HEK293T (cell line): ENCODE data around the gene ADGRA3.
A peak's percentile ranks its signal among the peaks of the same experiment; 100 is the strongest.

Experiments used
- CTCF ChIA-PET: fragments of 350-600 bp; formaldehyde crosslinking; extraction: SDS; loops from one replicate; lab custom pipeline; 2021; ENCODE audit warnings: antibody characterized with exemption, inconsistent platforms; lab: Yijun Ruan, JAX
- POLR2A ChIA-PET: fragments of 350-600 bp; formaldehyde crosslinking; extraction: SDS; loops from one replicate; lab custom pipeline; 2020; ENCODE audit warnings: antibody characterized with exemption, inconsistent platforms; lab: Yijun Ruan, JAX
- DNase-seq: peaks from one replicate; pipeline ENCODE4 v3.0.0; 2012; ENCODE audit warnings: mixed read lengths; ENCODE audit errors: extremely low spot score
- ARNT ChIP-seq: fragments of 450-650 bp; IDR thresholded peaks from 2 replicates; pipeline ENCODE4 v1.6.1; 2017; ENCODE audit warnings: mild to moderate bottlenecking
- BHLHE40 ChIP-seq: fragments of 450-650 bp; IDR thresholded peaks from 2 replicates; pipeline ENCODE4 v1.6.1; 2016; ENCODE audit warnings: mild to moderate bottlenecking, moderate library complexity, borderline replicate concordance
- CTBP1 ChIP-seq: fragments of 450-650 bp; IDR thresholded peaks from 2 replicates; pipeline ENCODE4 v1.6.1; 2016; ENCODE audit warnings: borderline replicate concordance
- ELF4 ChIP-seq: fragments of 450-650 bp; IDR thresholded peaks from 2 replicates; pipeline ENCODE4 v1.6.1; 2017; ENCODE audit warnings: antibody characterized with exemption
- FOXA1 ChIP-seq: fragments of 450-650 bp; IDR thresholded peaks from 2 replicates; pipeline ENCODE4 v1.6.1; 2016; ENCODE audit warnings: mild to moderate bottlenecking
- FOXK2 ChIP-seq: fragments of 450-650 bp; IDR thresholded peaks from 2 replicates; pipeline ENCODE4 v1.6.1; 2016; ENCODE audit warnings: mild to moderate bottlenecking
- FOXM1 ChIP-seq: fragments of 450-650 bp; IDR thresholded peaks from 2 replicates; pipeline ENCODE4 v1.6.1; 2017; ENCODE audit warnings: mild to moderate bottlenecking, borderline replicate concordance
- HDGF ChIP-seq: fragments of 450-650 bp; IDR thresholded peaks from 2 replicates; pipeline ENCODE4 v1.6.1; 2017; ENCODE audit warnings: antibody characterized with exemption, borderline replicate concordance
- L3MBTL2 ChIP-seq: fragments of 450-650 bp; conservative IDR thresholded peaks from 2 replicates; pipeline ENCODE4 v1.6.1; 2016; ENCODE audit warnings: mild to moderate bottlenecking
- LEF1 ChIP-seq: fragments of 450-650 bp; IDR thresholded peaks from 2 replicates; pipeline ENCODE4 v1.6.1; 2017; ENCODE audit warnings: mild to moderate bottlenecking, borderline replicate concordance
- NFRKB ChIP-seq: fragments of 450-650 bp; IDR thresholded peaks from 2 replicates; pipeline ENCODE4 v1.6.1; 2016; ENCODE audit warnings: mild to moderate bottlenecking, moderate library complexity
- PKNOX1 ChIP-seq: fragments of 450-650 bp; IDR thresholded peaks from 2 replicates; pipeline ENCODE4 v1.6.1; 2016
- SP1 ChIP-seq: fragments of 450-650 bp; IDR thresholded peaks from 2 replicates; pipeline ENCODE4 v1.6.1; 2017
- SUZ12 ChIP-seq: fragments of 450-650 bp; IDR thresholded peaks from 2 replicates; pipeline ENCODE4 v1.6.1; 2016; ENCODE audit warnings: mild to moderate bottlenecking
- TARDBP ChIP-seq: fragments of 450-650 bp; IDR thresholded peaks from 2 replicates; pipeline ENCODE4 v1.6.1; 2016
- ZNF384 ChIP-seq: fragments of 450-650 bp; IDR thresholded peaks from 2 replicates; pipeline ENCODE4 v1.6.1; 2016

The ADGRA3 gene

GRCh38 chr4:22522706-22523501 is 7.0 kb upstream of the ADGRA3 start:
- ChIA-PET POLR2A (no interaction called here), CTCF (no interaction called here)
- no peak for DNase-seq
- TF ChIP-seq FOXK2 (no peak), BHLHE40 (no peak), FOXM1 (no peak)

- no peak for TF ChIP-seq HDGF
- no peak for TF ChIP-seq SP1
- no peak for TF ChIP-seq ZNF384
- TF ChIP-seq NFRKB: no peak
- no peak for TF ChIP-seq ARNT
- TF ChIP-seq FOXA1: no peak
- TF ChIP-seq PKNOX1: no peak
- TF ChIP-seq FOXK2: no peak
- no peak for TF ChIP-seq L3MBTL2
- no peak for DNase-seq
- CTCF ChIA-PET: no interaction called here
- POLR2A ChIA-PET: no interaction called here
Measured at GRCh38 chr4:22522206-22522605, 6.3 kb upstream of the ADGRA3 start.

GRCh38 chr4:22521240-22521639 is 5.4 kb upstream of the ADGRA3 start:
- ChIA-PET CTCF (no interaction called here), POLR2A (no interaction called here)
- no peak for DNase-seq
- TF ChIP-seq HDGF: no peak
- TF ChIP-seq L3MBTL2: no peak
- TF ChIP-seq FOXA1: no peak
- no peak for TF ChIP-seq LEF1
- TF ChIP-seq SUZ12: no peak
- TF ChIP-seq ARNT: no peak
- no peak for TF ChIP-seq ELF4
- no peak for TF ChIP-seq ZNF384
- no peak for TF ChIP-seq FOXM1

- ChIA-PET POLR2A (interaction anchor here (0.6 to 1.5 kb wide), 6 partner anchors 8 to 34 kb away, joined by 3 to 7 read pairs (median 4); no protein-coding TSS in a partner anchor), CTCF (no interaction called here)
- TF ChIP-seq ELF4: no peak
- peak; percentile 72 for TF ChIP-seq L3MBTL2
- DNase-seq: peak; percentile 36
Measured at GRCh38 chr4:22515145-22515887, 550 bp downstream of the ADGRA3 start.

GRCh38 chr4:22514481-22514880 is 1.4 kb downstream of the ADGRA3 start:
- no peak for DNase-seq
- ChIA-PET POLR2A (interaction anchor here (0.7 to 1.0 kb wide), 3 partner anchors 22 to 35 kb away, joined by 3 to 6 read pairs (median 4); no protein-coding TSS in a partner anchor), CTCF (no interaction called here)

GRCh38 chr4:22514001-22514400 is 1.9 kb downstream of the ADGRA3 start:
- ChIA-PET POLR2A (no interaction called here), CTCF (no interaction called here)
- no peak for TF ChIP-seq NFRKB
- no peak for TF ChIP-seq ELF4
- TF ChIP-seq SUZ12: no peak
- no peak for TF ChIP-seq HDGF
- TF ChIP-seq LEF1: no peak
- TF ChIP-seq CTBP1: no peak
- TF ChIP-seq FOXK2: no peak
- TF ChIP-seq TARDBP: no peak
- TF ChIP-seq FOXM1: no peak
- no peak for TF ChIP-seq ARNT
- no peak for TF ChIP-seq PKNOX1
- no peak for TF ChIP-seq FOXA1
- TF ChIP-seq BHLHE40: no peak
- TF ChIP-seq SP1: no peak
- no peak for TF ChIP-seq ZNF384
- TF ChIP-seq L3MBTL2: no peak
- DNase-seq: no peak

More at GRCh38 chr4:22514481-22514880, 1.4 kb downstream of the ADGRA3 start:
- TF ChIP-seq TARDBP (no peak), FOXA1 (no peak), CTBP1 (no peak), BHLHE40 (no peak), ZNF384 (no peak)

- no peak for DNase-seq
- TF ChIP-seq FOXK2: no peak
- no peak for TF ChIP-seq FOXM1
- TF ChIP-seq SUZ12: no peak
- TF ChIP-seq SP1: no peak
- TF ChIP-seq LEF1: no peak
- no peak for TF ChIP-seq NFRKB
- no peak for TF ChIP-seq ARNT
- TF ChIP-seq FOXA1: no peak
- CTCF ChIA-PET: no interaction called here
- POLR2A ChIA-PET: no interaction called here
Measured at GRCh38 chr4:22512306-22512705, 3.6 kb downstream of the ADGRA3 start.
